Neural cell (in vitro differentiated cells): ENCODE data around the gene ZNF860. TPM values are rescaled to one million over a fixed set of nuclear protein-coding genes. Genes with fewer than 3 reads are reported as not detected.

Source experiments
- H2AFZ ChIP-seq: fragments of 200-600, 300-800 bp; sonication (generic), shearing (Covaris generic); 2 replicates; pipeline ENCODE4 v1.6.0; 2014; ENCODE audit warnings: low read depth, mild to moderate bottlenecking, antibody characterized with exemption, low read length, moderate library complexity
- H3F3A ChIP-seq: fragments of 200-600 bp; shearing (Covaris generic); 2 replicates; pipeline ENCODE4 v1.6.1; 2016; ENCODE audit warnings: mild to moderate bottlenecking, moderate library complexity, mixed read lengths, antibody characterized with exemption, low read length; ENCODE audit not compliant: insufficient read depth, poor library complexity, severe bottlenecking
- H3K27ac ChIP-seq: fragments of 200-600, 300-800 bp; sonication (generic), shearing (Covaris generic); 2 replicates; pipeline ENCODE4 v1.5.1; 2014; ENCODE audit warnings: mild to moderate bottlenecking, low read length, moderate library complexity
- H3K27me3 ChIP-seq: fragments of 300-800, 200-600 bp; sonication (generic), shearing (Covaris generic); 2 replicates; pipeline ENCODE4 v1.6.0; 2014; ENCODE audit warnings: mild to moderate bottlenecking, low read depth, low read length, moderate library complexity; ENCODE audit not compliant: insufficient read depth
- H3K36me3 ChIP-seq: fragments of 300-800, 200-600 bp; sonication (generic), shearing (Covaris generic); 2 replicates; pipeline ENCODE4 v1.5.1; 2014; ENCODE audit warnings: mild to moderate bottlenecking, antibody characterized with exemption, low read length, moderate library complexity; ENCODE audit not compliant: insufficient read depth
- H3K4me2 ChIP-seq: fragments of 300-800, 200-600 bp; sonication (generic), shearing (Covaris generic); 2 replicates; pipeline ENCODE4 v1.6.0; 2014; ENCODE audit warnings: mild to moderate bottlenecking, low read length
- H3K4me3 ChIP-seq: fragments of 300-800, 200-600 bp; sonication (generic), shearing (Covaris generic); 2 replicates; pipeline ENCODE4 v1.5.1; 2014; ENCODE audit warnings: mild to moderate bottlenecking, low read length, moderate library complexity
- H3K79me2 ChIP-seq: fragments of 200-600 bp; shearing (Covaris generic); replicated peaks from 2 replicates; pipeline ENCODE4 v1.6.0; 2014; ENCODE audit warnings: mild to moderate bottlenecking, low read length, moderate library complexity; ENCODE audit not compliant: insufficient read depth
- H3K9ac ChIP-seq: fragments of 300-800, 200-600 bp; sonication (generic), shearing (Covaris generic); 2 replicates; pipeline ENCODE4 v1.6.1; 2016; ENCODE audit warnings: mild to moderate bottlenecking, low read length, mixed read lengths
- H3K9me2 ChIP-seq: fragments of 200-600 bp; shearing (Covaris generic); 2 replicates; pipeline ENCODE4 v1.6.1; 2016; ENCODE audit warnings: mild to moderate bottlenecking, low read length, mixed read lengths; ENCODE audit not compliant: insufficient read depth
- H3K9me3 ChIP-seq: fragments of 200-600, 300-800 bp; sonication (generic), shearing (Covaris generic); 2 replicates; pipeline ENCODE4 v1.6.1; 2016; ENCODE audit warnings: mild to moderate bottlenecking, mixed run types, low read length, moderate library complexity, mixed read lengths
- H4K20me1 ChIP-seq: fragments of 200-600 bp; shearing (Covaris generic); 2 replicates; pipeline ENCODE4 v1.6.1; 2016; ENCODE audit warnings: mild to moderate bottlenecking, mixed run types; ENCODE audit not compliant: insufficient read depth
- CTCF ChIP-seq: fragments of 450-650 bp; IDR thresholded peaks from 2 replicates; pipeline ENCODE4 v1.5.1; 2014; ENCODE audit warnings: antibody characterized with exemption, mild to moderate bottlenecking, moderate library complexity; ENCODE audit not compliant: poor library complexity, severe bottlenecking
- EP300 ChIP-seq: fragments of 450-650 bp; conservative IDR thresholded peaks from 2 replicates; pipeline ENCODE4 v1.6.1; 2014; ENCODE audit warnings: antibody characterized with exemption, mild to moderate bottlenecking, moderate library complexity; ENCODE audit not compliant: poor library complexity, severe bottlenecking
- EZH2 ChIP-seq: fragments of 200-600, 300-800 bp; shearing (Covaris generic), sonication (generic); IDR thresholded peaks from 2 replicates; pipeline ENCODE4 v1.6.1; 2014; ENCODE audit warnings: antibody characterized with exemption, low read length, borderline replicate concordance, mild to moderate bottlenecking; ENCODE audit not compliant: insufficient read depth, poor library complexity, severe bottlenecking
- MXI1 ChIP-seq: fragments of 450-650 bp; conservative IDR thresholded peaks from 2 replicates; pipeline ENCODE4 v1.6.1; 2014; ENCODE audit warnings: antibody characterized with exemption, mild to moderate bottlenecking; ENCODE audit not compliant: poor library complexity, severe bottlenecking
- POLR2AphosphoS5 ChIP-seq: IDR thresholded peaks from 2 replicates; pipeline ENCODE4 v1.6.1; 2012
- RAD21 ChIP-seq: fragments of 450-650 bp; conservative IDR thresholded peaks from 2 replicates; pipeline ENCODE4 v1.6.1; 2014; ENCODE audit warnings: antibody characterized with exemption, mild to moderate bottlenecking, moderate library complexity
- REST ChIP-seq: IDR thresholded peaks from 2 replicates; pipeline ENCODE4 v1.6.1; 2012; ENCODE audit warnings: borderline replicate concordance
- SMC3 ChIP-seq: fragments of 450-650 bp; conservative IDR thresholded peaks from 2 replicates; pipeline ENCODE4 v1.6.1; 2014; ENCODE audit warnings: antibody characterized with exemption, mild to moderate bottlenecking, moderate library complexity; ENCODE audit not compliant: poor library complexity
- TAF1 ChIP-seq: IDR thresholded peaks from 2 replicates; pipeline ENCODE4 v1.6.1; 2012; ENCODE audit warnings: low read depth
- polyA plus RNA-seq: library from polyadenylated mRNA; depleted of rRNA; stranded (reverse); fragments of >200 nt; gene quantifications from 2 replicates; pipeline ENCODE4 v1.2.3, GENCODE V29; 2014

ZNF860 gene
- polyA plus RNA-seq, 1 donor from 2014 or later: 1.2 TPM

GRCh38 chr3:31980530-31981205, 882 bp upstream of the ZNF860 start:
- peak overlapping the region; percentile 65 for H3K9ac ChIP-seq
- no peaks in the 10 kb centered on the region for H3K79me2 ChIP-seq
- no peaks in the 10 kb centered on the region for H3K9me3 ChIP-seq
- H3K36me3 ChIP-seq: no peaks in the 10 kb centered on the region
- peaks cover 29% of the 10 kb centered on the region for H3K27me3 ChIP-seq
- H3K4me3 ChIP-seq: peak overlapping the region; percentile 88
- H3K9me2 ChIP-seq: no peaks in the 10 kb centered on the region
- peak overlapping the region; percentile 43 for H2AFZ ChIP-seq
- no peaks in the 10 kb centered on the region for H3F3A ChIP-seq
- no peaks in the 10 kb centered on the region for H4K20me1 ChIP-seq
- TF ChIP-seq TAF1 (no peak), MXI1 (peak; percentile 69), POLR2AphosphoS5 (peak; percentile 66), EP300 (peak; percentile 38), RAD21 (peak; percentile 53), EZH2 (no peak), REST (no peak), SMC3 (peak; percentile 61), CTCF (peak; percentile 44)
- no peak overlapping the region for H3K27ac ChIP-seq
- peak overlapping the region; percentile 72 for H3K4me2 ChIP-seq

GRCh38 chr3:31984321-31984720, 2.8 kb downstream of the ZNF860 start:
- no peaks in the 10 kb centered on the region for H3F3A ChIP-seq
- no peak overlapping the region for H3K27ac ChIP-seq
- no peaks in the 10 kb centered on the region for H3K9me2 ChIP-seq
- no peak overlapping the region for H3K9ac ChIP-seq
- no peak overlapping the region for H3K4me2 ChIP-seq
- TF ChIP-seq RAD21 (no peak), POLR2AphosphoS5 (no peak), SMC3 (no peak), TAF1 (no peak), EP300 (no peak)
- H3K9me3 ChIP-seq: no peaks in the 10 kb centered on the region
- H4K20me1 ChIP-seq: no peaks in the 10 kb centered on the region
- no peak overlapping the region for H2AFZ ChIP-seq
- no peak overlapping the region for H3K4me3 ChIP-seq
- H3K79me2 ChIP-seq: no peaks in the 10 kb centered on the region
- H3K27me3 ChIP-seq: peaks cover 18% of the 10 kb centered on the region
- H3K36me3 ChIP-seq: no peaks in the 10 kb centered on the region

- Histone ChIP-seq H3K27ac (no peak overlapping the region), H3K4me2 (no peak overlapping the region), H3K79me2 (no peaks in the 10 kb centered on the region), H3K9me2 (no peaks in the 10 kb centered on the region), H4K20me1 (no peaks in the 10 kb centered on the region), H3K9me3 (no peaks in the 10 kb centered on the region), H3K27me3 (peaks cover 7% of the 10 kb centered on the region), H3K36me3 (no peaks in the 10 kb centered on the region), H3K4me3 (no peak overlapping the region), H3F3A (no peaks in the 10 kb centered on the region), H2AFZ (no peak overlapping the region), H3K9ac (no peak overlapping the region)
- TF ChIP-seq EZH2: no peak
- TF ChIP-seq MXI1: no peak
- no peak for TF ChIP-seq RAD21
- TF ChIP-seq SMC3: no peak
- no peak for TF ChIP-seq CTCF
- TF ChIP-seq TAF1: no peak
- TF ChIP-seq EP300: no peak
- no peak for TF ChIP-seq POLR2AphosphoS5
- no peak for TF ChIP-seq REST
Measured at GRCh38 chr3:31985831-31986230, 4.3 kb downstream of the ZNF860 start.
